GM23338 (cell line): ENCODE measurements around the gene BSND. TPM values are rescaled to one million over a fixed set of nuclear protein-coding genes. Genes with fewer than 3 reads are reported as not detected.

Experiments used
- ATAC-seq: fragments of 200-7000 bp; cut with Tn5 transposase; 3 replicates; pipeline ENCODE4 v1.9.1; 2020
- DNase-seq: peaks from one replicate; pipeline ENCODE4 v3.0.0-alpha.2; 2015; ENCODE audit warnings: low spot score
- H2AFZ ChIP-seq: fragments of 200-600 bp; sonication (generic); 2 replicates; pipeline ENCODE4 v1.8.0; 2016; ENCODE audit warnings: antibody characterized with exemption, mild to moderate bottlenecking, moderate library complexity
- H3F3A ChIP-seq: fragments of 200-600 bp; sonication (generic); replicated peaks from 2 replicates; pipeline ENCODE4 v1.8.0; 2017; ENCODE audit warnings: antibody characterized with exemption, mixed run types, low read depth
- H3K27ac ChIP-seq: fragments of 200-600 bp; sonication (generic); 2 replicates; pipeline ENCODE4 v1.6.1; 2016; ENCODE audit warnings: low read depth
- H3K27me3 ChIP-seq: fragments of 200-600 bp; sonication (generic); 2 replicates; pipeline ENCODE4 v1.8.0; 2016; ENCODE audit warnings: mild to moderate bottlenecking, mixed run types, moderate library complexity; ENCODE audit not compliant: insufficient read depth
- H3K36me3 ChIP-seq: fragments of 200-600 bp; sonication (generic); 2 replicates; pipeline ENCODE4 v1.8.0; 2016; ENCODE audit warnings: mild to moderate bottlenecking; ENCODE audit not compliant: insufficient read depth
- H3K4me1 ChIP-seq: fragments of 200-600 bp; sonication (generic); 2 replicates; pipeline ENCODE4 v1.8.0; 2016; ENCODE audit warnings: mild to moderate bottlenecking, moderate library complexity; ENCODE audit not compliant: insufficient read depth
- H3K4me2 ChIP-seq: fragments of 200-600 bp; sonication (generic); 2 replicates; pipeline ENCODE4 v1.7.1; 2017; ENCODE audit warnings: mixed run types
- H3K4me3 ChIP-seq: fragments of 200-600 bp; sonication (generic); 2 replicates; pipeline ENCODE4 v1.6.1; 2016; ENCODE audit warnings: mixed run types
- H3K79me2 ChIP-seq: fragments of 200-600 bp; sonication (generic); replicated peaks from 2 replicates; pipeline ENCODE4 v1.8.0; 2017; ENCODE audit warnings: mild to moderate bottlenecking; ENCODE audit not compliant: insufficient read depth
- H3K9me2 ChIP-seq: fragments of 200-600 bp; sonication (generic); 2 replicates; pipeline ENCODE4 v1.8.0; 2017; ENCODE audit not compliant: insufficient read depth
- H4K20me1 ChIP-seq: fragments of 200-600 bp; sonication (generic); replicated peaks from 2 replicates; pipeline ENCODE4 v1.8.0; 2017; ENCODE audit warnings: mild to moderate bottlenecking; ENCODE audit not compliant: insufficient read depth
- H3K27ac Mint-ChIP-seq: 2 replicates; pipeline ENCODE4 v1.8.0; 2020; ENCODE audit warnings: inconsistent platforms, mild to moderate bottlenecking, moderate library complexity, mixed read lengths
- H3K27me3 Mint-ChIP-seq: 3 replicates; pipeline ENCODE4 v1.8.0; 2022; ENCODE audit warnings: low read depth, mild to moderate bottlenecking, moderate library complexity, mixed read lengths, inconsistent platforms; ENCODE audit not compliant: insufficient read depth, poor library complexity
- H3K36me3 Mint-ChIP-seq: 3 replicates; pipeline ENCODE4 v1.8.0; 2021; ENCODE audit warnings: low read depth, mild to moderate bottlenecking, inconsistent platforms, moderate library complexity, mixed read lengths
- H3K4me1 Mint-ChIP-seq: 3 replicates; pipeline ENCODE4 v1.8.0; 2020; ENCODE audit warnings: mild to moderate bottlenecking, inconsistent platforms, mixed read lengths
- H3K4me3 Mint-ChIP-seq: 3 replicates; pipeline ENCODE4 v1.8.0; 2021; ENCODE audit warnings: moderate library complexity, mild to moderate bottlenecking, inconsistent platforms, mixed read lengths
- H3K9me3 Mint-ChIP-seq: 3 replicates; pipeline ENCODE4 v1.8.0; 2020; ENCODE audit warnings: moderate library complexity, mild to moderate bottlenecking, inconsistent platforms, mixed read lengths
- CREB1 ChIP-seq: fragments of 250-450 bp; sonication (Bioruptor Pico); IDR thresholded peaks from 2 replicates; pipeline ENCODE4 v1.5.0; 2020; ENCODE audit warnings: low read depth, mild to moderate bottlenecking, moderate library complexity
- CTCF ChIP-seq, 2 experiments: fragments of 200-600 bp in 1 of 2; sonication (generic) in 1 of 2; conservative IDR thresholded peaks; 2 replicates each; pipeline versions ENCODE4 v1.5.1 to v1.6.1; 2016 to 2017; ENCODE audit warnings: antibody characterized with exemption in 2 of 2, low read depth in 2 of 2, mild to moderate bottlenecking in 2 of 2, moderate library complexity in 1 of 2
- ETS1 ChIP-seq: IDR thresholded peaks from 2 replicates; pipeline ENCODE4 v1.6.1; 2016; ENCODE audit warnings: antibody characterized with exemption
- EZH2 ChIP-seq: fragments of 200-600 bp; sonication (generic); IDR thresholded peaks from one replicate; pipeline ENCODE4 v1.8.0; 2017; ENCODE audit warnings: antibody characterized with exemption, mild to moderate bottlenecking, low read depth; ENCODE audit not compliant: unreplicated experiment
- EZH2phosphoT487 ChIP-seq: fragments of 200-600 bp; sonication (generic); IDR thresholded peaks from one replicate; pipeline ENCODE4 v1.8.1; 2018; ENCODE audit warnings: antibody characterized with exemption; ENCODE audit not compliant: unreplicated experiment
- JUNB ChIP-seq: IDR thresholded peaks from one replicate; pipeline ENCODE4 v1.6.1; 2016; ENCODE audit warnings: antibody characterized with exemption; ENCODE audit not compliant: unreplicated experiment
- NANOG ChIP-seq: IDR thresholded peaks from 2 replicates; pipeline ENCODE4 v1.6.1; 2016; ENCODE audit warnings: antibody characterized with exemption, borderline replicate concordance
- POLR2AphosphoS5 ChIP-seq: IDR thresholded peaks from 2 replicates; pipeline ENCODE4 v1.6.1; 2016; ENCODE audit warnings: antibody characterized with exemption, low read depth
- REST ChIP-seq: IDR thresholded peaks from one replicate; pipeline ENCODE4 v1.6.1; 2018; ENCODE audit warnings: antibody characterized with exemption; ENCODE audit not compliant: unreplicated experiment
- STAT1 ChIP-seq: IDR thresholded peaks from one replicate; pipeline ENCODE4 v1.6.1; 2016; ENCODE audit warnings: antibody characterized with exemption; ENCODE audit not compliant: unreplicated experiment
- ZNF114 ChIP-seq: fragments of 250-450 bp; sonication (Bioruptor Pico); IDR thresholded peaks from 2 replicates; pipeline ENCODE4 v1.5.0; 2020; ENCODE audit warnings: mild to moderate bottlenecking, moderate library complexity
- ZNF331 ChIP-seq: fragments of 250-450 bp; sonication (Bioruptor Pico); IDR thresholded peaks from 2 replicates; pipeline ENCODE4 v1.5.0; 2020; ENCODE audit warnings: low read depth, mild to moderate bottlenecking, moderate library complexity
- ZNF462 ChIP-seq: fragments of 250-450 bp; sonication (Bioruptor Pico); IDR thresholded peaks from 2 replicates; pipeline ENCODE4 v1.5.0; 2020; ENCODE audit warnings: mild to moderate bottlenecking, moderate library complexity
- polyA plus RNA-seq: library from polyadenylated mRNA; unstranded; fragments of >200 nt; fragmentation: Nextera tagmentation; extraction: Ambion mirVana; gene quantifications from 2 replicates; pipeline ENCODE4 v1.2.1, GENCODE V29; 2016
- total RNA-seq: library from RNA; depleted of rRNA; stranded (reverse); fragments of >200 nt; shearing (Covaris generic); gene quantifications from 2 replicates; pipeline ENCODE4 v1.2.3, GENCODE V29; 2014

Gene BSND
- total and polyA plus RNA-seq, 2 experiments from 2014 or later = 0.55 to 1.4 TPM

GRCh38 chr1:54993140-54993539 lies 5.6 kb upstream of the BSND start:
- H3K4me3 Mint-ChIP-seq = no peak overlapping the region
- Histone ChIP-seq H3K4me2 (no peak overlapping the region), H2AFZ (no peak overlapping the region), H3K4me1 (peaks cover 30% of the 10 kb centered on the region), H3K9me2 (no peaks in the 10 kb centered on the region), H3F3A (peaks cover 3% of the 10 kb centered on the region; the same call in 1 of the 2 replicates), H3K79me2 (no peaks in the 10 kb centered on the region), H3K4me3 (no peak overlapping the region), H3K27ac (no peak overlapping the region), H3K27me3 (peaks cover 16% of the 10 kb centered on the region), H3K36me3 (no peaks in the 10 kb centered on the region), H4K20me1 (no peaks in the 10 kb centered on the region)
- H3K27me3 Mint-ChIP-seq = peaks cover 38% of the 10 kb centered on the region
- H3K4me1 Mint-ChIP-seq = peaks cover 42% of the 10 kb centered on the region
- H3K9me3 Mint-ChIP-seq = no peaks in the 10 kb centered on the region; the same call in 2 of the 3 replicates
- TF ChIP-seq ZNF462 (no peak), ETS1 (no peak), EZH2 (no peak), REST (no peak), EZH2phosphoT487 (no peak), NANOG (no peak), ZNF114 (CRISPR knock-in tag) (no peak), JUNB (no peak), STAT1 (no peak), CTCF (conservative IDR thresholded peaks at IDR 0.05; ENCODE audit: low read depth in 2 of 2) (no peak), ZNF331 (CRISPR knock-in tag) (no peak), POLR2AphosphoS5 (no peak), CREB1 (CRISPR knock-in tag) (no peak)
- no peaks in the 10 kb centered on the region for H3K36me3 Mint-ChIP-seq
- DNase-seq (no peak), ATAC-seq (no peak)
- H3K27ac Mint-ChIP-seq = no peak overlapping the region
